Progenitor cell of endocrine pancreas (in vitro differentiated cells): ENCODE measurements around the gene SRRM4. TPM values are rescaled to one million over a fixed set of nuclear protein-coding genes. Genes with fewer than 3 reads are reported as not detected.
A peak's percentile ranks its signal among the peaks of the same experiment; 100 is the strongest.

Experiments used
- DNase-seq: peaks from one replicate; pipeline ENCODE4 v3.0.0; 2021; ENCODE audit warnings: low spot score; ENCODE audit not compliant: unreplicated experiment
- H3K27ac Mint-ChIP-seq: 2 replicates; pipeline ENCODE4 v1.8.0; 2021; ENCODE audit warnings: mild to moderate bottlenecking, moderate library complexity, mixed read lengths
- H3K27me3 Mint-ChIP-seq: 2 replicates; pipeline ENCODE4 v1.8.0; 2021; ENCODE audit warnings: mixed read lengths
- H3K36me3 Mint-ChIP-seq: 2 replicates; pipeline ENCODE4 v1.8.0; 2022; ENCODE audit warnings: mixed read lengths; ENCODE audit not compliant: insufficient read depth
- H3K4me1 Mint-ChIP-seq: 2 replicates; pipeline ENCODE4 v1.8.0; 2021; ENCODE audit warnings: low read depth, mixed read lengths
- H3K4me3 Mint-ChIP-seq: 2 replicates; pipeline ENCODE4 v1.8.0; 2021; ENCODE audit warnings: low read depth, mild to moderate bottlenecking, moderate library complexity, mixed read lengths
- H3K9me3 Mint-ChIP-seq: 2 replicates; pipeline ENCODE4 v1.8.0; 2021; ENCODE audit warnings: low read depth, mixed read lengths
- CTCF ChIP-seq: fragments of 200-600 bp; sonication (generic); IDR thresholded peaks from one replicate; pipeline ENCODE4 v1.5.0; 2021; ENCODE audit warnings: antibody characterized with exemption, mild to moderate bottlenecking; ENCODE audit not compliant: unreplicated experiment
- total RNA-seq: library from RNA; stranded (reverse); gene quantifications from 2 replicates; pipeline ENCODE4 v1.2.1, GENCODE V29; 2021

Gene SRRM4
- total RNA-seq, 1 donor from 2014 or later, result 2.4 TPM

GRCh38 chr12:119208626-119209061 is 227.3 kb downstream of the SRRM4 start:
- H3K36me3 Mint-ChIP-seq, result no peaks in the 10 kb centered on the region
- H3K27ac Mint-ChIP-seq, result peak overlapping the region; percentile 10
- DNase-seq, result no peak
- H3K4me1 Mint-ChIP-seq, result peaks cover 5% of the 10 kb centered on the region
- H3K4me3 Mint-ChIP-seq, result no peak overlapping the region
- H3K9me3 Mint-ChIP-seq, result no peaks in the 10 kb centered on the region
- TF ChIP-seq CTCF, result no peak
- peaks cover 5% of the 10 kb centered on the region for H3K27me3 Mint-ChIP-seq

- DNase-seq, result no peak
- no peaks in the 10 kb centered on the region for H3K36me3 Mint-ChIP-seq
- no peaks in the 10 kb centered on the region for H3K9me3 Mint-ChIP-seq
- no peak for TF ChIP-seq CTCF
- no peak overlapping the region for H3K4me3 Mint-ChIP-seq
- H3K27me3 Mint-ChIP-seq, result peaks cover 5% of the 10 kb centered on the region
- H3K4me1 Mint-ChIP-seq, result peaks cover 5% of the 10 kb centered on the region
- H3K27ac Mint-ChIP-seq, result no peak overlapping the region
Measured at GRCh38 chr12:119211884-119212283, 230.5 kb downstream of the SRRM4 start.

Other genes with a start within 250 kb of the SRRM4 start
- 37.9 and 38.7 TPM in 2 replicates for gene HSPB8, start 197.4 kb downstream of the SRRM4 start, total RNA-seq